GM10847 (cell line): ENCODE data around the gene C3.

ENCODE experiments used
- POLR2A ChIP-seq: IDR thresholded peaks from 2 replicates; pipeline ENCODE4 v1.6.1; 2011; ENCODE audit not compliant: insufficient read length; ENCODE audit errors: extremely low read depth

C3 gene

GRCh38 chr19:6737284-6737872 lies 16.9 kb upstream of the C3 start, which contains the start of gene GPR108:
GPR108 (minus strand) TSS chr19:6737580; CDS start chr19:6737576, 4 bp downstream.
- TF ChIP-seq POLR2A, result peak; percentile 29

GRCh38 chr19:6736917-6737283 lies 16.4 kb upstream of the C3 start:
- TF ChIP-seq POLR2A, result no peak

GRCh38 chr19:6736169-6736916 lies 15.9 kb upstream of the C3 start:
- peak; percentile 16 for TF ChIP-seq POLR2A

- TF ChIP-seq POLR2A, result no peak
These were observed 14.9 kb upstream of the C3 start for GRCh38 chr19:6735181-6735911.

- TF ChIP-seq POLR2A, result no peak
These were observed 13.7 kb upstream of the C3 start for GRCh38 chr19:6734096-6734696.

GRCh38 chr19:6733338-6734095 lies 13.1 kb upstream of the C3 start:
- no peak for TF ChIP-seq POLR2A

GRCh38 chr19:6732803-6733337 lies 12.4 kb upstream of the C3 start:
- no peak for TF ChIP-seq POLR2A

- TF ChIP-seq POLR2A, result no peak
These were observed 11.4 kb upstream of the C3 start for GRCh38 chr19:6731822-6732221.

- TF ChIP-seq POLR2A, result no peak
These were observed 10.7 kb upstream of the C3 start for GRCh38 chr19:6730941-6731670.

- no peak for TF ChIP-seq POLR2A
These were observed 9.8 kb upstream of the C3 start for GRCh38 chr19:6730153-6730804.

GRCh38 chr19:6729573-6730152 lies 9.2 kb upstream of the C3 start:
- no peak for TF ChIP-seq POLR2A

GRCh38 chr19:6728346-6728745 lies 7.9 kb upstream of the C3 start:
- TF ChIP-seq POLR2A, result no peak

- TF ChIP-seq POLR2A, result no peak
These were observed 5.2 kb upstream of the C3 start for GRCh38 chr19:6725513-6726231.
